GM12874 (cell line): ENCODE measurements around the gene MLPH.

ENCODE experiments used
- TF ChIP-seq, protein P1 (sequence below): IDR thresholded peaks from 2 replicates; pipeline ENCODE4 v1.5.1; 2011; ENCODE audit warnings: low read depth, mild to moderate bottlenecking, control low read depth, low read length, moderate library complexity; ENCODE audit not compliant: insufficient read depth

Gene MLPH

DNA sequence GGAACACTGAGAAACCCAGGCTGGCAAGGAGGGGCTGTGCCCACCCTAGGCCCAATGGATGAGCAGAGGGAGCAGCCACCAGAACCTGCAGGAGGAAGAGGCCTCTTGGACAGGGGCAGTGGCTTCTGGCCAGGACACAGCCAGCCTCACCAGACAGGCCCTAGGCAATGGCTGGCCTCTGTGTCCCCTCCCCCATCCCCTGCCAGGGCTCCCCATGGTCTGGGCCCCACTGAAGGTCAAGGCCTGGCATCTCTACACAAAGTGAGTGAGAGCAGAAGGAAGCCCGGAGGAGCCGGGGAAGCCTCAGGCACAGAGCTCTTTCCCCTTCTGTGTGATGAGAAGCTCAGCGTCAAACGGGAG lies 85.7 kb downstream of the MLPH start:
- TF ChIP-seq, protein P1, sequence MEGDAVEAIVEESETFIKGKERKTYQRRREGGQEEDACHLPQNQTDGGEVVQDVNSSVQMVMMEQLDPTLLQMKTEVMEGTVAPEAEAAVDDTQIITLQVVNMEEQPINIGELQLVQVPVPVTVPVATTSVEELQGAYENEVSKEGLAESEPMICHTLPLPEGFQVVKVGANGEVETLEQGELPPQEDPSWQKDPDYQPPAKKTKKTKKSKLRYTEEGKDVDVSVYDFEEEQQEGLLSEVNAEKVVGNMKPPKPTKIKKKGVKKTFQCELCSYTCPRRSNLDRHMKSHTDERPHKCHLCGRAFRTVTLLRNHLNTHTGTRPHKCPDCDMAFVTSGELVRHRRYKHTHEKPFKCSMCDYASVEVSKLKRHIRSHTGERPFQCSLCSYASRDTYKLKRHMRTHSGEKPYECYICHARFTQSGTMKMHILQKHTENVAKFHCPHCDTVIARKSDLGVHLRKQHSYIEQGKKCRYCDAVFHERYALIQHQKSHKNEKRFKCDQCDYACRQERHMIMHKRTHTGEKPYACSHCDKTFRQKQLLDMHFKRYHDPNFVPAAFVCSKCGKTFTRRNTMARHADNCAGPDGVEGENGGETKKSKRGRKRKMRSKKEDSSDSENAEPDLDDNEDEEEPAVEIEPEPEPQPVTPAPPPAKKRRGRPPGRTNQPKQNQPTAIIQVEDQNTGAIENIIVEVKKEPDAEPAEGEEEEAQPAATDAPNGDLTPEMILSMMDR: no peak

DNA sequence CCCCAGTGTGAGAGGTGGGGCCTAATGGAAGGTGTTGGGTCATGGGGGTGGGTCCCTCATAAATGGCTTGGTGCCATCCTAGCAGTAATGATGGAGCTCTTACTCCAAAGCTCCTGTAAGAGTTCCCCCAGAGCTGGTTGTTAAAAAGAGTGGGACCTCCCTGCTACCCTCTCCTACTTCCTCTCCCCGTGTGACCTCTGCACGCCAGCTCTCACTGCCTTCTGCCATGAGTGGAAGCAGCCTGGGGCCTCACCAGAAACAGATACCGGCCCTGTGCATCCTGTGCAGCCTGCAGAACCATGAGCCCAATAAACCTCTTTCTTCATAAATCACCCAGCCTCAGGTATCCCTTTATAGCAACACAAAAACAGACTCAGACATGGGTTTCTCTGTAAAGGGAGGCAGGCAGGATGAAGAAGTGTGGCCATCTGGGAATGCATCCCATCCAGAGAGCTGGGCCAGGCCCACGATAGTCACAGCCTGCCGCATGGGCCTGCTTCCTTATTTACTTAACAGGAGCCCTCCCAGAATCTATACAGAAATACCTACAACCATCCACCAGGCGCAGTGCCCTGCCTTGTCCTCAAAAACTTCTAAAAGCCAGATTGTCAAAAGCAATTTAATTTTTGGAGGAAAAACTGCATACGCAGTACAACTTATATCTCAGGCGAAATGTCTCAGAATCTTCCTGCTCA lies 86.8 kb downstream of the MLPH start:
- TF ChIP-seq, protein P1: no peak

DNA sequence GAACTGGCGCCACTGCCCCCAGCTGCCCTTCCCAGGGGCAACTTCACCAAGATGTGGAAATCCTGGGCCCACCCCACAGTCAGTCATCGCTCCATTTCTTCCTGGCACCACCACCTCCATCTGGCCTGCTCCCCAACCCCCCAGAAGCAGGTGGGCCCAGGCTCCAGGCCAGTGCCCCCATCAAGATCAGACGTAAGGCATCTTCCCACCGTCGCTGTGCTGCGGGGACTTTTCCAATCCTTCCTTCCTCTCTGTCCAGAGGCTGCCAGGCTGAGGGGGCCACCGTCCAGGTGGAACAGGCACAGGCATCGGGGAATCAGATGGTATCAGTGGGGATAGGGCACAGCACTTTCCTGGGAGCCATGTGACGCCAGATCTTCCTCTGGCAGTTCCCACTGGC lies 87.4 kb downstream of the MLPH start:
- TF ChIP-seq, protein P1: no peak

DNA sequence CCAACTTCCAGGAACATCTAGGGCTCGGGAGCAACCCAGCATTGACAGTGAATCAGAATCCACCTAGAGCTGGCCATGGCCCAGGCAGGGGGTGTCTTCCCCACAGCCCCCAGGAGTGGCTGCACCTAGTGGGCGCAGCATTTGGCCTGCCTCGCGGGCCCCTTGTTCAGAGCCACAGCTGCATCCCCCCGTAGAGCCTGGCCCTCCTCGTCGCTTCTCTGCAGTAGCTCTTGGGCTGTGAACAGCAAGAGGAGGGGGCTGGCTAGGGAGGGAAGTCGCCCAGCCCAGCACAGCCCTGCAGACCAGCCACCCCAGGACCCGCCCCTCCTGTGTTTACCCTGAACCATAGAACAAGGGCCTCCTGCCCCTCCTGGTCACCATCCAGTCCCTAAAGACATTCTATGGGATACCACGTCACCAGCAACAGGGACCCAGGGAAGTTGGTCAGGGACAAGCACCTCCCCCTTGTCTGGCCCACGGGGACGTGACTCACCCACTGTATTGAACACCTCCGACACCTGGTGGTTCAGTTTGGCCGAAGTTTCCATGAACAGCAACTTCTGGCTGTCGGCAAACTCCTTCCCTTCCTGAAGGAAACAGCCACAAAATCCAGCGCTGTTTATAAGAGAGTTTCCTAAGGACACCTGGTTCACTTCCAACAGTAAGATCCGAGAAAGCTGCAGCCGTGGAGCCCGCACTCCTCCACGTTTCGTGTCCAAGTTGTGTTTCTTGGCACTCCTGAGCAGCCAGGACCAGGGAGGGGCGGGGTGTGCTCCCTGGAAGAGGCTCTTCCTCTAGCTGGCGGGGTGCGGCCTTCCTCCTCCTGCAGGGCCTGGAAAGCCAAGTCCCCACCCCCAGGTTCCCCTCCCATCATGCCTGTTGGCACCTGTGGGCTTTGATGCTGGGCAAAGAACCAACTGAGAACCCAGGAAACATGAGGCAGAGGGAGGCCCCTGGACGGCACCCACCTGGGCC lies 88.1 kb downstream of the MLPH start:
- TF ChIP-seq, protein P1: no peak

DNA sequence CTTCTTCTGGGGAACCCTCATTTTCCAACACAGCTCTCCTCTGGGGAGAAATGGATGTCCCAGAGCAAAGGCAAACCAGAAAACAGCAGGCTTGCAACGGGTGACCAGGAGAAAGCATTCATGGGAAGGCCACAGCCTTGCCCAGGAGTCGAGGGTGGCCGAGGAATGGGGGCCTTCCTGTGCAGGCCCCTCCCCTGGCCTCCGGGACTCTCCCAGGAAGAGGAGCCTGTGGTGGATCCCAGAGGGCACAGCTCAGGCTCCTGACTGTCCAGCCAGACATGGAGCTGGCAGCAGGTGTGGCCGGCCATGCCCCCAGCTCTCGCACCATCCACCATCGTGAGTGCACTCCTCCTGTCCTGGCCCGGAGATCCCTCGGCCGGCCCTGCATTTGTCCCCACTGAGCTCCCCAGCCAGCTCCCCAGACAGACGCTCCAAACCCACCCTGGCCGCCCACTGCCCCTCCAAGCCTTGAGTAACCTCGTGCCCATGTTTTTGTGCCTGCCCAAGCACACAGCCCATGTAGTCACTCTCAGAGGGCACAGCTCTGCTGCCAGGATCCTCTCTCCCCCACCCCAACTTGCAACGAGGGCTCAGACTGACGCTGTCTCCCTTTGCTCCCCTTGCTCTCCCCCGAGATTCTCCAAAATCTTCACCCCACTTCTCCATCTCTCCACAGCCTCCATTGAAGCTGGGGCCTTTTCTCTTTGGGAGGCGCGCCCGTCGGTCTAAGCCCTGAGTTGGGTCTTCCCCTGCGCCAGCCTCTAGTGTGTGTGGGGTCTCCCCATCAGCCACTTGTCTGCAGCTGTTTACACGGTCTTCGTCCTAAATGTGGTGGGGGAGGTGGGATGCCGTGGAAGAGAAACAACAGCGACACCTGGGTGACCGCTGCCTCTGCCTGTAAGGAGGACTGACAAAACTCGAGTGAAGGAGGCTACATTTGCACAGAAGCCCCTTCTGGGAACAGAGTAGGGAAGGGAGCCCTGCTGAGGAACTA lies 89.1 kb downstream of the MLPH start:
- TF ChIP-seq, protein P1: no peak

DNA sequence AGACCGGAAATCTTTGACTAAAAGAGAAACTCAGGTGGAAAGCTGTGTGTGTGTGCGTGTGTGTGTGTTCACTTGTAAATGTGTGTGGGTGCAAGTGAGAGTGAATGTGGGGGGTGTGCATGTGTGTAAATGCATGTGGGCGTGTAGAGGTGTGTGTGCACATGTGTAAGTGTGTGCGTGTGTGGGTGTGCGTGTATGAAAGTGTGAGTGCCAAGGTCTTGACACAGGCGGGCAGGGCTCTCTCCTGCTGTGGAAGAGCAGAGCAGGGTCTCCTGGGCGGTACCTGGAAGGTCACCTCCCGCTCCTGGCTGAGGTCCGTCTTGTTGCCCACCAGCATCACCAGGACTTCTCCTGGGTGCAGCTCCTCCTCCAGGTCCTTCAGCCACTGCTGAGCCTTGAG lies 89.9 kb downstream of the MLPH start:
- TF ChIP-seq, protein P1: no peak

DNA sequence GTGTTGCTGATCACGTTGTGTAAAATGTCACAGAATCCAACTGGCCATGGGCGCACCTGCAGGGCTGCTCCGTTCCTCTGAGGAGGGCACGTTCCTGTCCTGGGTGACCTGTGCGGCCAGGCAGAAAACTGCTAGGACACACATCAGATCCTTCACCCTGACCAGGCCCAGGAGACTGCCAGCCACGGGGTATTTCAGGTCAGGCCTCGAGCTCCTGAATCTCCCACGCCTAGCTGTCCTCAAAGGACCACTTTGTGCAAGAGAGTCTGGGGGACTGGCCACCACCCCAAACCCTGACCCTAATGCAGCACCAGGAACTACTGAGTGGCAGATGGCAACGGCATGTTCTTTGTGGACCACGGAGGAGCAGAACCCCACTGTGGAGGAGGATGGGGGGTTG lies 90.4 kb downstream of the MLPH start:
- TF ChIP-seq, protein P1: no peak
